Caki2 (cell line): ENCODE results near the gene SLC22A5. TPM values are rescaled to one million over a fixed set of nuclear protein-coding genes. Genes with fewer than 3 reads are reported as not detected.
"Not testable (repeated sequence)": the region's sequence is repeated elsewhere in the genome, so short reads cannot be mapped to it uniquely, and the experiment has no call there.

Experiments
- DNase-seq: peaks from one replicate; pipeline ENCODE4 v3.0.0-alpha.2; 2015; ENCODE audit warnings: low read depth
- in situ Hi-C: cut with HindIII; loops from 2 replicates; pipeline ENCODE4 v1.10.0; 2016; ENCODE audit warnings: low sequenced_read_pairs, low pct_unique_long_range_greater_than_20kb, mixed read lengths
- total RNA-seq: library from RNA; depleted of rRNA; stranded (reverse); fragments of >200 nt; shearing (Covaris generic); gene quantifications from 2 replicates; pipeline ENCODE4 v1.2.3, GENCODE V29; 2014; ENCODE audit warnings: low replicate concordance; rRNA removed

SLC22A5 gene
- total RNA-seq, 1 experiment from 2014 or later: 36.8 TPM

DNA sequence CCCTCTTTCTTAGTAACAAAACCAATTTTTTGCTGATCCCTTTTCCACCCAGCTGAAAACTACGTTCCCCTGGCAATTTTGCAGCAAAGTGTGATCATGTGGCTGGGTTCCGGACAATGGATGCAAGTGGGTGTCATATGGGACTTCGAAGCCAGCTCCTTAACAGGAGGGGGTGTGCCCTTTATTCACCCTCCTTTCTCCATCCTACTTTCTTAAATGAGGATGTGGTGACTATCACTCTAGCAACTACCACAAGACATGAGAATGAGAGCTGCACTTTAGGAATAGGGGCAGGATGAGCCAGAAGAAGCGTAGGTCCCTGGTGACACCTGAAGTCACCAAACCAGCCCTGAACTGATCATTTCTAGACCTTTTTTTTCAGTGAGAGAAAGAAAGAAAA is 62.1 kb downstream of the SLC22A5 start:
- in situ Hi-C loops: no loop called here
- no peak for DNase-seq

DNA sequence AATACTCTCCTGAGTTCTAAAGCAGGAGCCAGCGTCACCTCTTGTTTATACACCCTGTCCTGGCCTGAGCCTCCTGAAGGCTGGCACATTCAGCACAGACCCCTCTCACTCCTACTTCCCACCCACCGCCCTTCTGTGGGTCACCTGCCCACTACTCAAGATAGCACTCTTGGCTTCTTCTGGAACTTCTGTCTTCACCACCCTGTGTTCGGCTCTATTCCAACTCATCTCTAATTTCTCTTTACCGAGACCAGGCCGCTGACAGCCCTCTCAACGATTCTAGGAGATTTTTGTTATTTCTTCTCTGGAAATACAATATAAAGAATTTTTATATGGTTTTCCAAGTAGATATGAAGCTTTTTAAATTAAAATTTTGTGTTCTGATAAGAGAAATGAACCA is 63.6 kb downstream of the SLC22A5 start:
- DNase-seq: no peak
- in situ Hi-C loops: no loop called here

- in situ Hi-C loops: no loop called here
- no peak for DNase-seq
These were observed 65.1 kb downstream of the SLC22A5 start for GRCh38 chr5:132434416-132435286.

GRCh38 chr5:132435447-132435846 is 65.9 kb downstream of the SLC22A5 start:
- DNase-seq: no peak
- in situ Hi-C loops: no loop called here

DNA sequence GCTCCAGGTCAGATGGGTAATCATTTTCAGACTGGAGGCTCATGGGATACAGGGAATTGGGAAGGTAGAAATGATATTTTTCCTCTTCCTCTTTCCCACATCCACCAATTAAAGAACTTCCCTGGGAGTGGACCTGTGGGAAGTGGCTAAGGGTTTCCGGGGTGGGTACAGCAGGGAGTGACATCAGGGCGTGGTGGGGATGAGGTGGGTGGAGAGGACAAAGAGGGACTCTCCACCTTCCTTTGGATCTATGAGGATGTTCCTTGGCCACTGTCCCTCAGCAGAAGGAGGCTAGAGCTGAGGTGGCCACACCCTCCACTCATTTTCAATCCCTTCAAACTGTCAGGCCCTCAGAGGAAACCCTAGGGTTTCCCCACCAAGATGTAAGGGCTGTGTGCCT is 66.4 kb downstream of the SLC22A5 start:
- in situ Hi-C loops: no loop called here
- DNase-seq: no peak

GRCh38 chr5:132436936-132437335 is 67.4 kb downstream of the SLC22A5 start:
- in situ Hi-C loops: no loop called here
- DNase-seq: no peak

DNA sequence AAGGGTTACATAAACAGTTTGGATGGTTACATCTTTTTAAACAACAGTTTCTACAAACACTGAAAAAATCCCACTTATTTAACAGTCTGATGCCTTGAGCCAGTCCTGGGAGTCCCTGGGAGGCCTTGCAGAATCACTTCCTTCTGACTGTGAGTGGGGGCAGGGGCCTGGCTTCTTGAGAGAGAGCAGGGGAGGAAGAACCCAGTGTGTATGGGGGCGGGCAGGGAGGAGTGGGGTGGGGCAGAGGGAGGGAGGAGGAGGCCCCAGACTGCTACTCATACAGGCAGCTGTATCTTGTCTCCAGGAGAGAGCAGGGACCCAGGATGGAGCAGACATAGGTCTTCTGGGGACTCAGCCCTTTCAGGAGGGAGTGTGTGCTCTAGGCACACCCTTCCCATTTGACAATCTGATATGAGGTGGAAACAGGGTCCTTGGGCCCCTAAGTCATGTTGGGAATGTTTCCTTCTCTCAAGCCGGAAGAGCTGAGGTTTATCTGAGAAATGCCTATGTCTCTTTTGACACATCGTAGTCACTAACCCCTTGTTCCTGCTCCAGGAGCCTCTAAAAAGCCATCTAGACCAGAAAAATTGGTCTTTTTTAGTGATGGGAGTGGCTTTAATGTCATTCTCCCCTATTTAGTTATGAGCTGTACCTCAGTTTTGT is 68.2 kb downstream of the SLC22A5 start:
- in situ Hi-C loops: no loop called here
- peak; percentile 51 for DNase-seq

GRCh38 chr5:132438267-132438645 is 68.7 kb downstream of the SLC22A5 start:
- in situ Hi-C loops, DNase-seq: not testable (repeated sequence)

DNA sequence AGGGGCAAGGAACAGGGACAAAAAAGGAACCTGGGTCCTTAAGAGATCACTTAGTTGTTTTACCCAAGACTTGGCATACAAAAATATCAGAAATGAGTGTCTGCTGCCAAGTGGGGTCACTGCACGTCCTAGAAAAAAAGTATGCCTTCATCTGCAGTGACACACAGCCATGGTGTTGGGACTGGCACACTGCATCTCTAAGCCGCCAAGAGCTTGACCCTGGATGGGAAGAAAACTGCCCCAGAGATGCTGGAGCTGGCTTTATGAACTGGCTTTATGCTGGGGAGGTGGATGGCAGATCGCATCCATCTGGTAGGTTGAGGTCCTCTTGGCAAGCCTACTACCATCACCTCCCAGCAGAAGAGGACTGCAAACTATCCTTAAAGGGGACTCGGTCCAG is 69.4 kb downstream of the SLC22A5 start:
- in situ Hi-C loops: no loop called here
- no peak for DNase-seq

- in situ Hi-C loops: no loop called here
- DNase-seq: no peak
These were observed 70.1 kb downstream of the SLC22A5 start for GRCh38 chr5:132439521-132440089.

DNA sequence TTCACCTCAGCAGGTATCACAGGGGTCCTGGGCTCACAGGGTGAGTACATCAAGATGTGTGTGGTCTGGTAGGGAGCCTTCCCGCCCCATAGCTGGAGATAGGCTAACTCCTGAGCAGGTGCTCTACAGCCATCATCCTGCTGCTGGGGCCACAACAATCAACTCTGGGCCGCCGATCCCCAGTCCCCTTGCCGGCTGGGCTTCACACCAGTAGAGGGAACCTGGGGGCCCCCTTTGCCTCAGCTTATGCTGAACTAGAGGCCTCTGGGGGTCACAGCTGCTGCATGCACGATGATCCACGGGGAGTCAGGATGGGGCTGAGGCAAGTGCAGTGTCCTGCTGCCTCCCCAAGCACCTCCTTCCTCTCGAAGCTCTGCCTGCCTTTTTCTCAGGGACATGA is 74.6 kb downstream of the SLC22A5 start:
- no peak for DNase-seq
- in situ Hi-C loops: no loop called here

Other genes with a start within 250 kb of the SLC22A5 start
- gene P4HA2, start 141.9 kb upstream of the SLC22A5 start, total RNA-seq: 64.2 and 71.1 TPM in 2 replicates
- gene PDLIM4, start 112.0 kb upstream of the SLC22A5 start, total RNA-seq: 1.4 TPM in 1 of 2 replicates, not detected in the other
- 5.2 TPM in 1 of 2 replicates, not detected in the other for gene SLC22A4, start 75.3 kb upstream of the SLC22A5 start, total RNA-seq
- 12.2 and 19.7 TPM in 2 replicates for gene IRF1, start 121.1 kb downstream of the SLC22A5 start, total RNA-seq
- gene IL5, start 173.8 kb downstream of the SLC22A5 start, total RNA-seq: not detected in 2 replicates
- 14.9 and 19.6 TPM in 2 replicates for gene RAD50, start 187.3 kb downstream of the SLC22A5 start, total RNA-seq